ENCODE results near the gene CUEDC1. TPM values are rescaled to one million over a fixed set of nuclear protein-coding genes. Genes with fewer than 3 reads are reported as not detected.
A peak's percentile ranks its signal among the peaks of the same experiment; 100 is the strongest.

The CUEDC1 gene
- total and polyA plus RNA-seq, 9 of the 15 experiments (the other 6 are each of a cell fraction or from before 2014, with no cell fraction given) = 0.20 to 4.1 (median 1.6) TPM; not detected in 1

GRCh38 chr17:57986841-57987580 is 31.8 kb upstream of the CUEDC1 start (continued):
- TF ChIP-seq POLR3A (IDR thresholded peaks at IDR 0.05; ENCODE audit: borderline replicate concordance, extremely low read depth, insufficient read depth, insufficient read length) (no peak), ZBTB8A (IDR thresholded peaks at IDR 0.05; ENCODE audit: partially characterized antibody) (no peak), MECOM (CRISPR knock-in tag; IDR thresholded peaks at IDR 0.05) (no peak), DIDO1 (tag; IDR thresholded peaks at IDR 0.05; ENCODE audit: low read depth) (no peak), PKNOX1 (IDR thresholded peaks at IDR 0.05) (no peak), ZNF436 (CRISPR knock-in tag; IDR thresholded peaks at IDR 0.05) (no peak), FOXJ3 (CRISPR knock-in tag; IDR thresholded peaks at IDR 0.05) (no peak), ZNF232 (CRISPR knock-in tag; IDR thresholded peaks at IDR 0.05) (no peak), FOXA1 (IDR thresholded peaks at IDR 0.05; ENCODE audit: borderline replicate concordance) (no peak), ZNF830 (CRISPR knock-in tag; IDR thresholded peaks at IDR 0.05) (no peak), E2F3 (CRISPR knock-in tag; IDR thresholded peaks at IDR 0.05) (no peak), UBTF (IDR thresholded peaks at IDR 0.05; ENCODE audit: borderline replicate concordance in 1 of 2, low read depth in 2 of 2, low read length in 2 of 2) (0 out of 4 replicates have a peak, but pooled peaks have one; percentile 25 to 55), SMARCA4 (IDR thresholded peaks at IDR 0.05) (0 out of 2 replicates have a peak, but pooled peaks have one; percentile 17), CXXC5 (CRISPR knock-in tag; IDR thresholded peaks at IDR 0.05) (no peak), RBBP5 (IDR thresholded peaks at IDR 0.05; ENCODE audit: borderline replicate concordance, insufficient read depth, low read length, poor library complexity, severe bottlenecking) (peak; percentile 69), FOXA3 (CRISPR knock-in tag; conservative IDR thresholded peaks at IDR 0.05 in 1 of 2, IDR thresholded peaks at IDR 0.05 in 1 of 2) (peak in 1 of 2 experiments; percentile 74; a peak in 2 of 4 replicates), E2F8 (IDR thresholded peaks at IDR 0.05; ENCODE audit: low read depth, partially characterized antibody) (no peak), EHMT2 (IDR thresholded peaks at IDR 0.05) (no peak), FOSL1 (tag; conservative IDR thresholded peaks at IDR 0.05) (peak; percentile 22; the same call in 1 of the 2 replicates), SMARCB1 (IDR thresholded peaks at IDR 0.05; ENCODE audit: insufficient read length, low read depth) (no peak)
